Type B pancreatic cell (in vitro differentiated cells): ENCODE results near the gene GPSM3. TPM values are rescaled to one million over a fixed set of nuclear protein-coding genes. Genes with fewer than 3 reads are reported as not detected.

Experiments used
- DNase-seq: peaks from one replicate; pipeline ENCODE4 v3.0.0; 2021; ENCODE audit warnings: mixed read lengths; ENCODE audit not compliant: unreplicated experiment; ENCODE audit errors: extremely low spot score
- H3K27ac Mint-ChIP-seq: 2 replicates; pipeline ENCODE4 v1.8.0; 2021; ENCODE audit warnings: mild to moderate bottlenecking, mixed read lengths
- H3K27me3 Mint-ChIP-seq: 2 replicates; pipeline ENCODE4 v1.8.0; 2021; ENCODE audit warnings: mixed read lengths
- H3K36me3 Mint-ChIP-seq: 2 replicates; pipeline ENCODE4 v1.8.0; 2021; ENCODE audit warnings: mixed read lengths
- H3K4me1 Mint-ChIP-seq: one replicate; pipeline ENCODE4 v1.8.0; 2021; ENCODE audit warnings: mixed read lengths; ENCODE audit not compliant: unreplicated experiment
- H3K4me3 Mint-ChIP-seq: 2 replicates; pipeline ENCODE4 v1.8.0; 2021; ENCODE audit warnings: mild to moderate bottlenecking, mixed read lengths
- H3K9me3 Mint-ChIP-seq: 2 replicates; pipeline ENCODE4 v1.8.0; 2021; ENCODE audit warnings: mixed read lengths
- CTCF ChIP-seq: fragments of 200-600 bp; sonication (generic); conservative IDR thresholded peaks from 2 replicates; pipeline ENCODE4 v1.5.0; 2021; ENCODE audit warnings: antibody characterized with exemption, mild to moderate bottlenecking
- total RNA-seq: library from RNA; stranded (reverse); gene quantifications from 2 replicates; pipeline ENCODE4 v1.2.1, GENCODE V29; 2021; ENCODE audit warnings: low replicate concordance

GPSM3 gene
- total RNA-seq, 1 donor from 2014 or later: 3.3 TPM

DNA sequence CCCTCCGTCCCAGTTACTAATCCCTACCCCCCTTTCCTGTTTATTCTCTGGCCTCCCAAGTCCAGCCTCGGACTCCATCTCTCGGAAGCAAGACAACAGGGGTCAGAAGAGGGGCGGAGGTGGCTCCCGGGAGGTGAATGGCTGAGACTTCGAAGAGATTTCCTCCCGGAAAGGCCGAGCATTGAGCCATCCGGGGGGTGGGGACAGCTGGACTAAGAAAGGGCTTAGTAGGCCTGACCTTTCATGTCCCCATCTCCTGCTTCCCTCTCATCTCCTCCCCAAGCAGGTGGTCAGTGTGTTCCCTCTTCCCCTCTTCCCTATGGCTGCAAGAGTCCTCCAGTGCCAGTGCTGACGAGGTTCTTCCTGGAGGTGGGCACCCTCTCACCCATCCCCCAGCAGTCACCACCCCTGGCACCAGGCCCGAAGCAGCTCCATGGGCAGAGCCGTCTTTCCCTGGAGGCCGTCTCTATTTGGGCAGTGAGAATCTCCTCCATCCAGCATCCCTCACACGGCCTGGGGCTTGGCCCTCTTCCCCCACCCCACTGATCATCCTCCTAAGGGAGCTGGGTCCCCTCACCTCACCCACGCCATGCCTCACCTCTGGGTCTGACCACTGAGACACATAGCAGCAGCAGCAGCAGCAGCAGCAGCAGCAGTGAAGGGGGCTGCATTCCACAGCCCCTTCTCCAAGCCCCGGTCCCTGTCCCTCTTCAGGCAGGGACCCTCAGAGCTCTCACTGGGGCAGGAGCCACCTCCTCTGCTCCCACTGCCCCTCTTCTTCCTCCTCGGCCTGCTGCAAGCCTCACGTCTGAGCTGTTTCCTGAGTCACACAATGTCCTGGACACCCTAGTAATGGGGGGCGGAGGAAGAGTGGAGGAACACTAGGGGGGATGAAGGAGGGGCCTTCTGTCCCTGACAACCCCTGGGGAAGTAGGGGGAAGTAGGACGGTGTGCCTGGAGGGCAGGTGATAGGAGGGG lies 31.1 kb upstream of the GPSM3 start, which contains the start of gene NOTCH4:
TSS of gene NOTCH4 (minus strand) at position 810 of the 978 bp plus-strand sequence. CDS start at position 671, 139 bp downstream.
- no peak for DNase-seq
- H3K4me3 Mint-ChIP-seq: no peak within 1 kb of the TSS
- no peak within 1 kb of the TSS for H3K27ac Mint-ChIP-seq
- H3K9me3 Mint-ChIP-seq: no peaks in the 10 kb centered on the region
- peaks cover 17% of the 10 kb centered on the region for H3K27me3 Mint-ChIP-seq
- no peaks in the 10 kb centered on the region for H3K36me3 Mint-ChIP-seq
- no peak for TF ChIP-seq CTCF
- no peaks in the 10 kb centered on the region for H3K4me1 Mint-ChIP-seq

DNA sequence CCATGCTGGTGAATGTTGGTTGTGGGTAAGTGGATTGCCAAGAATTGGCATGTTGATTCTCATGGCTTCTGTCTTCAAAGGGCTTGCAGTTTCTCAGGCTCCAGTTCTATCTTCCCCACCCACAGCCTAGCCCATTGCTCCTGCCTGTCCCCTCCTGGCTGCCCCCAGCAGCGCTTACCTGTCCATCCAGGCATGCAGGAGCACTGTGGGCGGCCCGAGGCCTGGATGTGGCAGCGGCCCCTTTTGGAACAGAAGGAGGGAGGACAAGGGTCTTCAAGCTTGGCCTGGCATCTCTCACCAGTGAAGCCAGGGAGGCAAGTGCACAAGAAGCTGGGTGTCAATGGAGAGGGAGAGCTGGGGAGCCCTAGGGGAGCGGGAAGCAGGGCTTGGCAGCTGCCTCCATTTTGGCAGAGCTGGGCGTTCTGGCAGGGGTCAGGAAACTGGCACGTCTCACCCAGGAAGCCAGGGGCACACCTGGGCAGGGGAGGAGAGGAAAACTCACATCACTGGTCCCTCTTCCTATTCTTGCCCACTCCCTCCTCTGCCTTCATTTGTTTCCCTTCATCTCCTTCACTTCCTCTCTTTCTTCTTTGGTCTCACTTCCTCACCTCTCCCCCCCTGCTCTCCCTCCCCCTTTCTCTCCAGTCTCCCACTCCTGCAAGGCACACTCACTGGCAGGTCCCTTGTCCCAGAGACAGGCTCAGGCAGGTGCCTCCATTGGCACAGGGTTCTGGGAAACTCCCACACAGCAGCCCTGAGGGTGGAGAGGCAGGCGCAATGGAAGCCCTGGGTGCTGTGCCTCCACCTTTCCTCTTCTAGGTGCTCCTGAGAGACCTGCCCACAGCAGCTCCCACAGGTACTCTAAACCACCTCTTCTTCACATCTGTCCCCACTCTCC lies 30.1 kb upstream of the GPSM3 start:
- Mint-ChIP-seq H3K27me3 (peaks cover 19% of the 10 kb centered on the region), H3K27ac (no peak overlapping the region)

DNA sequence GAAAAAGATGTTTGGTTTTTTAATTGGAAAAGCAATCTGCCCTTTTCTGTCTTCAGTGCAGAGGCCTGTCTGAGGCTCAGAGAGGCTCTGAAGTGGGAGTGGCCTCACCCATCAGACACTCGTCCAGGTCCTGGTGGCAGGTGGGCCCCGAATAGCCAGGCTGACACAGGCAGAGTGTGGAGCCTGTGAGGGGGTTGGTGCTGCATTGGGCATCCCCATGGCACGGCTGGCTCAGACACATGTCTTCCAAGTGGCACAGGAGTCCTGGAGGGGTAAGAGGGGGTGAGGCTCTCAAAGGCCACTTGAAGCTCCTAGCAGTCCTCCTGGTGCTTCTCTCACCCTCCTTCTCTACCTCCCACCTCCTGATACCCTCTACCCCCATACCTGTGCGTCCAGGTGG lies 27.6 kb upstream of the GPSM3 start:
- H3K27me3 Mint-ChIP-seq: peaks cover 30% of the 10 kb centered on the region
- DNase-seq: no peak
- H3K4me3 Mint-ChIP-seq: no peak overlapping the region
- no peak overlapping the region for H3K27ac Mint-ChIP-seq
- H3K4me1 Mint-ChIP-seq: no peaks in the 10 kb centered on the region
- TF ChIP-seq CTCF: no peak
- no peaks in the 10 kb centered on the region for H3K36me3 Mint-ChIP-seq
- no peaks in the 10 kb centered on the region for H3K9me3 Mint-ChIP-seq

More for the DNA sequence above, 30.1 kb upstream of the GPSM3 start:
- Mint-ChIP-seq H3K9me3 (no peaks in the 10 kb centered on the region), H3K36me3 (no peaks in the 10 kb centered on the region), H3K4me3 (no peak overlapping the region), H3K4me1 (no peaks in the 10 kb centered on the region)
- no peak for TF ChIP-seq CTCF
- DNase-seq: no peak

DNA sequence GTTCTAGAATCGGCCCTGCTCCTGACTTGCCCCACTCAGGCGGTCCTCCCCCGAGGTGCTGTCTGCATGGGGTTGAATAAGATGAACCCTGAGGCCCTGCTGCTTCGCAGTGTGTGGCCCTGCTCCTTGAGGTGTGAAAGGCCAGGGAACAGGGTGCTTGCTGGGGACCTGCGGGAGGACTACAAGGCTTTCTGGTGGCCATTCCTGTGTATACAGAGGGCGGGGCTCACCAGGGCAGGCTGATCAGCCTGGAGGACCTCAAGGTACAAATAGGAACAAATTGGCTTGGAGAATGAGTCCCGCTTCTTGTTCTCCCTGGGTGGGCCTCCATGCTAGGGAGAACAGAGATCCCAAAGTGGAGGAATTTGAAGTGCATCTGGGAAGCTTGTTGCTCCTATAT lies 25.7 kb upstream of the GPSM3 start:
- no peak overlapping the region for H3K27ac Mint-ChIP-seq
- H3K4me1 Mint-ChIP-seq: no peaks in the 10 kb centered on the region
- no peaks in the 10 kb centered on the region for H3K36me3 Mint-ChIP-seq
- no peak for DNase-seq
- peaks cover 29% of the 10 kb centered on the region for H3K27me3 Mint-ChIP-seq
- no peak overlapping the region for H3K4me3 Mint-ChIP-seq
- no peaks in the 10 kb centered on the region for H3K9me3 Mint-ChIP-seq
- no peak for TF ChIP-seq CTCF

DNA sequence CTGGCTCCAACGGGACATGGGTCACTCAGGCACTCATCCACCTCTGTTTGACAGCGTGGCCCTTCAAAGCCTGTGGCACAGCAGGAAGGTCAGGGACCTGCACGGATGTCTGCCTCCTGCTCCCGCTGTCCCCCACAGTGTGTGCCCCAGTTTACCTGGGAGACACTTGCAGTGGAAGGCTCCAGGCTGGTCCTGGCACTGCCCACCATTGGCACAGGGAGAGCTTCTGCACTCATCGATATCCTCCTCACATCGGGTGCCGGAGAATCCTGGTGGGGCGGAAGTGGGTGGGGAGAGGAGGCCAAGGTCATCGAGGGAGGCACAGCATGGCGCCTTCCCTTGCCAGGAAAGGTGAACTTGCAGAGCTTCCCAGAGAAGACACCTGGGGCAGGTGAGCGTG lies 24.6 kb upstream of the GPSM3 start:
- H3K36me3 Mint-ChIP-seq: no peaks in the 10 kb centered on the region
- DNase-seq: no peak
- TF ChIP-seq CTCF: no peak
- H3K27ac Mint-ChIP-seq: no peak overlapping the region
- H3K27me3 Mint-ChIP-seq: peaks cover 29% of the 10 kb centered on the region
- H3K4me1 Mint-ChIP-seq: no peaks in the 10 kb centered on the region
- H3K9me3 Mint-ChIP-seq: no peaks in the 10 kb centered on the region
- no peak overlapping the region for H3K4me3 Mint-ChIP-seq
